ENCODE data around the gene CLEC4E. TPM values are rescaled to one million over a fixed set of nuclear protein-coding genes. Genes with fewer than 3 reads are reported as not detected.
"Not testable (repeated sequence)": the region's sequence is repeated elsewhere in the genome, so short reads cannot be mapped to it uniquely, and the experiment has no call there.

CLEC4E gene, protein sequence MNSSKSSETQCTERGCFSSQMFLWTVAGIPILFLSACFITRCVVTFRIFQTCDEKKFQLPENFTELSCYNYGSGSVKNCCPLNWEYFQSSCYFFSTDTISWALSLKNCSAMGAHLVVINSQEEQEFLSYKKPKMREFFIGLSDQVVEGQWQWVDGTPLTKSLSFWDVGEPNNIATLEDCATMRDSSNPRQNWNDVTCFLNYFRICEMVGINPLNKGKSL
- total RNA-seq: 1 to 10 TPM; 4.5 to 5.6 TPM

DNA sequence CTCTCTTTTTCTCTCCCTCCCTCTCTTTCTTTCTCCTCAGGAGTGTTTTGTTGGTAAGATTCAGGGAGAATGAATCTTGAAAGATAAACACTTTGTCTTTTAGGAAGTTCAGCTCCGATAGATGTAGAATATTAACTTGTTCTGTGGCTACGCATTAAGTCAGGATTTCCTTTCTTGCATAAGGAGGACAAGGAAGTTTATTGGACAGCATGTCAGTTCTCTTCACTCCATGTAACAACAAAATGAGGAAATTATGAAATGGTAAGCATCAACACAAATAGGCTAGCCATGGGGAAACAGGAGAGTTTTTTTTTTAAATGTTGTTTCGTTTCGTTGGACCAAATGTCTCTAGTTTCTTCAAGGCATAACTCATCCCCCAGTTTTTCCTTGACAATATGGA lies at the start of gene CLEC4E:
Gene CLEC4E (minus strand): TSS at position 75 of the 400 bp plus-strand sequence. CDS start 108 bp downstream, outside the sequence.
- not testable (repeated sequence) for H3K27me3 ChIP-seq (replicated peaks; ENCODE audit: insufficient read depth); H3K36me3 ChIP-seq; H3K9me3 ChIP-seq; H3K4me1 ChIP-seq (ENCODE audit: control insufficient read depth in 1 of 2, low read depth in 2 of 2); H3K27ac ChIP-seq; ATAC-seq (ENCODE audit: insufficient number of reproducible peaks, low FRiP score, low read depth); DNase-seq (ENCODE audit: low spot score)
- peak within 1 kb of the TSS; percentile 7 for H3K4me3 ChIP-seq

DNA sequence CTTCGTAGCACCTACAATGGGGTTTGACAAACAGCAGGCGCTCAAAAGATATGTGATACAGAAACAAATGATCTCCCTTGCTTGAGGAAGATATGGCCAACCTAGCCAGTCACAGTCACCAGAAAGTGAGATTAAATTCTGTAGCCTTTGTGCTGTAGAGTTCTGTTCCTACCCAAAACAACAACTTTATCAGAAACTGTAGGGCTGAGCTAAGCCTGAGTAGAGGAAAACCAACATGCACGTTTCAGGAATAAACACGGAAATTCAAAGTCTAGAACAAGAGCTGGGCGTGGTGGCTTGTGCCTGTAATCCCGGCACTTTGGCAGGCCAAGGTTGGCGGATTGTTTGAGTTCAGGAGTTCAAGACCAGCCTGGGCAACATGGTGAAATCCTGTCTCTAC lies 49.0 kb upstream of the CLEC4E start:
- Histone ChIP-seq H3K36me3 (no peaks in the 10 kb centered on the region), H3K27me3 (replicated peaks; ENCODE audit: insufficient read depth) (no peaks in the 10 kb centered on the region), H3K27ac (no peak overlapping the region), H3K4me3 (no peak overlapping the region), H3K9me3 (no peaks in the 10 kb centered on the region), H3K4me1 (ENCODE audit: control insufficient read depth in 1 of 2, low read depth in 2 of 2) (no peaks in the 10 kb centered on the region)
- ATAC-seq (ENCODE audit: insufficient number of reproducible peaks, low FRiP score, low read depth): no peak
- TF ChIP-seq, protein P1, sequence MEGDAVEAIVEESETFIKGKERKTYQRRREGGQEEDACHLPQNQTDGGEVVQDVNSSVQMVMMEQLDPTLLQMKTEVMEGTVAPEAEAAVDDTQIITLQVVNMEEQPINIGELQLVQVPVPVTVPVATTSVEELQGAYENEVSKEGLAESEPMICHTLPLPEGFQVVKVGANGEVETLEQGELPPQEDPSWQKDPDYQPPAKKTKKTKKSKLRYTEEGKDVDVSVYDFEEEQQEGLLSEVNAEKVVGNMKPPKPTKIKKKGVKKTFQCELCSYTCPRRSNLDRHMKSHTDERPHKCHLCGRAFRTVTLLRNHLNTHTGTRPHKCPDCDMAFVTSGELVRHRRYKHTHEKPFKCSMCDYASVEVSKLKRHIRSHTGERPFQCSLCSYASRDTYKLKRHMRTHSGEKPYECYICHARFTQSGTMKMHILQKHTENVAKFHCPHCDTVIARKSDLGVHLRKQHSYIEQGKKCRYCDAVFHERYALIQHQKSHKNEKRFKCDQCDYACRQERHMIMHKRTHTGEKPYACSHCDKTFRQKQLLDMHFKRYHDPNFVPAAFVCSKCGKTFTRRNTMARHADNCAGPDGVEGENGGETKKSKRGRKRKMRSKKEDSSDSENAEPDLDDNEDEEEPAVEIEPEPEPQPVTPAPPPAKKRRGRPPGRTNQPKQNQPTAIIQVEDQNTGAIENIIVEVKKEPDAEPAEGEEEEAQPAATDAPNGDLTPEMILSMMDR (IDR thresholded peaks at IDR 0.05): no peak
- no peak for DNase-seq (ENCODE audit: low spot score)

DNA sequence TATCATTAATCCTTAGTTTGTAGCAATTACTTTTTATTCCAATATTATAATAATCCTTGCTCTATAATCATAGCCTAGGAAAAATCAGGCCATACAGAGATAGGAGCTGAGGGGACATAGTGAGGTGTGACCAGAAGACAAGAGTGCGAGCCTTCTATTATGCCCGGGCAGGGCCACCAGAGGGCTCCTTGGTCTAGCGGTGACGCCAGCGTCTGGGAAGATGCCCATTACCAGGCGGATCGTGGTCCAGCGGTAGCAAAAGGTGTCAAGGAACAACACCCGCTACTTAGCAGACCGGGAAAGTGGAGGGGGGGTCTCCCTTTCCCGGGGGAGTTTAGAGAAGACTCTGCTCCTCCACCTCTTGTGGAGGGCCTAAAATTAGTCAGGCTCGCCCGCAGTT lies 43.8 kb upstream of the CLEC4E start:
- not testable (repeated sequence) for H3K27me3 ChIP-seq (replicated peaks; ENCODE audit: insufficient read depth); H3K9me3 ChIP-seq; H3K27ac ChIP-seq; H3K36me3 ChIP-seq; DNase-seq (ENCODE audit: low spot score); ATAC-seq (ENCODE audit: insufficient number of reproducible peaks, low FRiP score, low read depth); H3K4me3 ChIP-seq; H3K4me1 ChIP-seq (ENCODE audit: control insufficient read depth in 1 of 2, low read depth in 2 of 2)

DNA sequence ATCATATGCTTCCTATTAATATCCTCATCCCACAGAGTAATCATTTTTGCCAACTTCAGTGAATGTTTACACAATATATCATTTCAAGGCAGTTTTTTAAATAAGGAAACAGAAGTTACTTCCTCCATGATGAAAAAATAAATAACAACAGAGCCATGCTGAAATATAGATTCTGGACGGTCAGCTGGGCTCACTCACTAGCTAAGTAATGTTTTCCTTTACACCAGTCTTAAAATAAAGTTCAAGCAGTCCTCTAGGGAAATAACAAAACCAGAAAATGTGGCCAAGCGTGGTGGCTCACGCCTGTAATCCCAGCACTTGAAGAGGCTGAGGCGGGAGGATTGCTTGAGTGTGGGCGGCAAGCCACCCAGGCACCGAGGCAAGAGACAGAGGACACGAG lies 43.3 kb upstream of the CLEC4E start:
- DNase-seq (ENCODE audit: low spot score): no peak
- H3K9me3 ChIP-seq: no peaks in the 10 kb centered on the region
- TF ChIP-seq, protein P1 (IDR thresholded peaks at IDR 0.05): no peak
- ATAC-seq (ENCODE audit: insufficient number of reproducible peaks, low FRiP score, low read depth): no peak
- no peaks in the 10 kb centered on the region for H3K36me3 ChIP-seq
- no peak overlapping the region for H3K4me3 ChIP-seq
- no peaks in the 10 kb centered on the region for H3K4me1 ChIP-seq (ENCODE audit: control insufficient read depth in 1 of 2, low read depth in 2 of 2)
- H3K27ac ChIP-seq: no peak overlapping the region
- H3K27me3 ChIP-seq (replicated peaks; ENCODE audit: insufficient read depth): no peaks in the 10 kb centered on the region

DNA sequence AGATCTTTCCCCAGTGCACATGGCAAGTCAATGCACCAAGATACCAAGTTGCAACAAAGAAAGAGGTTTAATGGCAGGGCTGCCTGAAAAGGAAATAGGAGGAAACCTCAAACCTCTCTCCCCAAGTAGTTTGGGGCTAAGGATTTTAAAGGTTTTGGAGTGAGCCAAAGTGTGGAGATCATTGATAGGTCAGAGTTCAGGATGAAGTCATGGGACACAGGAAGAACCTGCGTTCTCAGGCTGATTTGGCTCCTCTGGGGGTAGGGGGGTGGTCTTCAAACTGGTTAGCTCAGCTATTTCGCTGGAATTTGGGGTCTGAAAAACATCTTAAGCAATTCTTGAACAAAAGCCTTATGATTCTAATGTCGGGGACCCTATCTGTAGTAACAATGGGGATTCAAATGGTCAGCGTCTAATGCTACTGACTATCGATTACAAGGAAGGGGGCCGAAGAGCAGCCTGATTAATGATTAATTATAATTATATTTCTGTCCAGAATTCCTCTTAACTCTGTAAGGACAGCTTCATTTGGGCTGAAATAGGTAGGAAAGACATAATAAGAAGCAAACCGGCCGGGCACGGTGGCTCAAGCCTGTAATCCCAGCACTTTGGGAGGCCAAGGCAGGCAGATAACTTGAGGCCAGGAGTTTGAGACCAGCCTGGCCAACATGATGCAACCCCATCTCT lies 40.5 kb upstream of the CLEC4E start:
- Histone ChIP-seq H3K27me3 (replicated peaks; ENCODE audit: insufficient read depth) (peaks cover 5% of the 10 kb centered on the region), H3K9me3 (no peaks in the 10 kb centered on the region), H3K4me3 (no peak overlapping the region), H3K27ac (no peak overlapping the region), H3K36me3 (no peaks in the 10 kb centered on the region), H3K4me1 (ENCODE audit: control insufficient read depth in 1 of 2, low read depth in 2 of 2) (no peaks in the 10 kb centered on the region)
- ATAC-seq (ENCODE audit: insufficient number of reproducible peaks, low FRiP score, low read depth) (no peak), DNase-seq (ENCODE audit: low spot score) (no peak)
- TF ChIP-seq, protein P1 (IDR thresholded peaks at IDR 0.05): no peak

DNA sequence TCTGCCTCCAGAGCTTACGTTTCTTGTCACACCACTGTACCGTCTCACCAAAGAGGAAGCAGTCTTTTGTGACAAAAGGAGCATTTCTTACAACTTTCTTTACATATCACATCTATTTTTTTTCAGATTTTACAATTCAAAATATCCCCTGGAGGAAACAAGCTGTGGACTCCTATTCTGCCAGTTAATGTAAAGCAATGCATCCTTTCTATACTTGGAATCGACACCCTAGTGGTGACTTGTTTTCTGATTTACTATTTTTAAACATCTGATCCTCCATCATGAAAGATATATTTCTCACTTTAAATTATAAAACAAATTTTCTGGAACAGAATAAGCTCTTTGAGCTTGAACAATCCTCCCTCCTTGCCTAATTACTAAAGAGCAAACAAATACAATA lies 37.2 kb upstream of the CLEC4E start:
- ATAC-seq (ENCODE audit: insufficient number of reproducible peaks, low FRiP score, low read depth): no peak
- Histone ChIP-seq H3K4me1 (ENCODE audit: control insufficient read depth in 1 of 2, low read depth in 2 of 2) (no peaks in the 10 kb centered on the region), H3K27ac (no peak overlapping the region), H3K9me3 (no peaks in the 10 kb centered on the region), H3K27me3 (replicated peaks; ENCODE audit: insufficient read depth) (peaks cover 5% of the 10 kb centered on the region), H3K36me3 (no peaks in the 10 kb centered on the region), H3K4me3 (no peak overlapping the region)
- DNase-seq (ENCODE audit: low spot score): no peak
- TF ChIP-seq, protein P1 (IDR thresholded peaks at IDR 0.05): no peak
